ENCODE results near the gene CSF2RB. TPM values are rescaled to one million over a fixed set of nuclear protein-coding genes. Genes with fewer than 3 reads are reported as not detected.

The CSF2RB gene
- total RNA-seq, 6 experiments from 2014 or later, result 0.88 to 4.7 (median 2.4) TPM

DNA sequence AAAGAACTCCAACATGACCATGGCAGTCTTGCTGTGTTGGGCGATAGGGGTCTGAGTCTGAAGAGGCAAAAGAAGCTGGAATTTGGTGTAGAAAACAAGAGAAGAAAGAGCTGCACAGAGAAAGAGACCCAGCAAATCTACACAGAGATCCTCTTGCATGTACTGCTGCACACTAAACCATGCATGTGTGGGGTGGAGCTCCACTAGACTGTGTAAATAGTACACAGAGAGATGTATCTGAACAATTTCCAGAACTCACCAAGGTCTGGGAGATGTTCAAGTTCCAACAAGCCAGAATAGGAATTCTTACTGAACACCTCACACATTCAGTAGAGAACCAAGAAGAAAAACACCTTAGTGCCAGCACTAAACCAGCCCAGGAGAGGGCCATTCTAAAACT is 42.3 kb downstream of the CSF2RB start:
- no peaks in the 10 kb centered on the region for H3K9me3 ChIP-seq
- H3K27ac ChIP-seq, result no peak overlapping the region
- ATAC-seq (no peak), DNase-seq (no peak)
- intact Hi-C loops (cut with DNase I), result no loop called here
- no peak overlapping the region for H3K4me3 ChIP-seq
- TF ChIP-seq, protein P1, sequence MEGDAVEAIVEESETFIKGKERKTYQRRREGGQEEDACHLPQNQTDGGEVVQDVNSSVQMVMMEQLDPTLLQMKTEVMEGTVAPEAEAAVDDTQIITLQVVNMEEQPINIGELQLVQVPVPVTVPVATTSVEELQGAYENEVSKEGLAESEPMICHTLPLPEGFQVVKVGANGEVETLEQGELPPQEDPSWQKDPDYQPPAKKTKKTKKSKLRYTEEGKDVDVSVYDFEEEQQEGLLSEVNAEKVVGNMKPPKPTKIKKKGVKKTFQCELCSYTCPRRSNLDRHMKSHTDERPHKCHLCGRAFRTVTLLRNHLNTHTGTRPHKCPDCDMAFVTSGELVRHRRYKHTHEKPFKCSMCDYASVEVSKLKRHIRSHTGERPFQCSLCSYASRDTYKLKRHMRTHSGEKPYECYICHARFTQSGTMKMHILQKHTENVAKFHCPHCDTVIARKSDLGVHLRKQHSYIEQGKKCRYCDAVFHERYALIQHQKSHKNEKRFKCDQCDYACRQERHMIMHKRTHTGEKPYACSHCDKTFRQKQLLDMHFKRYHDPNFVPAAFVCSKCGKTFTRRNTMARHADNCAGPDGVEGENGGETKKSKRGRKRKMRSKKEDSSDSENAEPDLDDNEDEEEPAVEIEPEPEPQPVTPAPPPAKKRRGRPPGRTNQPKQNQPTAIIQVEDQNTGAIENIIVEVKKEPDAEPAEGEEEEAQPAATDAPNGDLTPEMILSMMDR (IDR thresholded peaks at IDR 0.05), result no peak
- no peak for TF ChIP-seq POLR2A (IDR thresholded peaks at IDR 0.05)
- no peaks in the 10 kb centered on the region for H3K27me3 ChIP-seq
- WGBS (ENCODE audit: insufficient coverage, low coverage, low lambda C conversion rate, missing lambda C conversion rate), result 86% methylated on average over 1 of the region's 1 CpG
- no peaks in the 10 kb centered on the region for H3K4me1 ChIP-seq
- no peaks in the 10 kb centered on the region for H3K36me3 ChIP-seq

DNA sequence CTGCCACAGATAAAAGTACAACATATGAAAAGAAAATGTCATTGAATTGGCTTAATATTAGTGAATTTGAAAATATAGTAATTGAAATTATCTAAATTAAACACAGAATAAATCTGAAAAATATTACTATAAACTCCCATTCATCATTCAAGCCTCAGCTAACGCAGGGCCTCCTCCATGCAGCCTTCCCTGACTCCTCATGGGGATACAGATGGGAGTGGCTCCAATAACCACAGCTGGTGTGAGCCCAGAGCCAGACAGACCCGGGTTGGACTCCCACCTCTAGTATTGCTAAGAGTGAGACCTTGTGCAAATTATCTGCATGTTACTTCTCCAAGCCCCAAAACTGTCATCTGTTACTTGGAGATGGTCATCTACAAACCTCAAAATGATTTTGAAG is 44.9 kb downstream of the CSF2RB start:
- H3K4me3 ChIP-seq, result no peak overlapping the region
- H3K36me3 ChIP-seq, result no peaks in the 10 kb centered on the region
- H3K9me3 ChIP-seq, result no peaks in the 10 kb centered on the region
- ATAC-seq (no peak), DNase-seq (peak in 1 of 3 donors; percentile 32)
- H3K27me3 ChIP-seq, result no peaks in the 10 kb centered on the region
- H3K27ac ChIP-seq, result no peak overlapping the region
- intact Hi-C loops (cut with DNase I), result no loop called here
- TF ChIP-seq, protein P1 (IDR thresholded peaks at IDR 0.05), result no peak
- no peak for TF ChIP-seq POLR2A (IDR thresholded peaks at IDR 0.05)
- WGBS (ENCODE audit: insufficient coverage, low coverage, low lambda C conversion rate, missing lambda C conversion rate), result 23% methylated on average over 1 of the region's 2 CpGs
- no peaks in the 10 kb centered on the region for H3K4me1 ChIP-seq

DNA sequence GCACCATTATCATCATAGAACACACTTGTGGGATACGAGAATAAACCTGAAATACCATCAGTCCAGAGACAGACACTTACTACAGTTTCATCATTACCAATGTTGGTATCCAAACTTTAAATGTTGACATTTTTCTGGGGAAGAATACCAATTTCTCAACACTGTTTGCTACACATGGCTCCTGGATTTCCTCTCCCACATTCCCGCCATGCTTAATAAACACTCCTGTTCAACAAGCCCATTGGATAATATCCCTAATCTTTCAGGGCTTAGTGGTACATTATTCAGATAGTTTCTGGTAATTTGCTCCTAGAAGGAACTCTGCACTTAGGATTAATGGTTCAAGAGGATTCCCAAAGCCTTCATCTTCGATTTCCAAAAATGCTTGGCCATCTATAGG is 48.2 kb downstream of the CSF2RB start:
- Histone ChIP-seq H3K4me1 (no peaks in the 10 kb centered on the region), H3K36me3 (no peaks in the 10 kb centered on the region), H3K27me3 (no peaks in the 10 kb centered on the region), H3K4me3 (no peak overlapping the region), H3K9me3 (no peaks in the 10 kb centered on the region), H3K27ac (no peak overlapping the region)
- TF ChIP-seq, protein P1 (IDR thresholded peaks at IDR 0.05), result no peak
- TF ChIP-seq POLR2A (IDR thresholded peaks at IDR 0.05), result no peak
- DNase-seq (no peak), ATAC-seq (no peak)
- intact Hi-C loops (cut with DNase I), result loop anchor here in 1 of 2 donors (10.0 kb wide), 1 partner anchor 87 kb away; no protein-coding TSS in a partner anchor
- 34% methylated on average over 3 of the region's 3 CpGs for WGBS (ENCODE audit: insufficient coverage, low coverage, low lambda C conversion rate, missing lambda C conversion rate)

DNA sequence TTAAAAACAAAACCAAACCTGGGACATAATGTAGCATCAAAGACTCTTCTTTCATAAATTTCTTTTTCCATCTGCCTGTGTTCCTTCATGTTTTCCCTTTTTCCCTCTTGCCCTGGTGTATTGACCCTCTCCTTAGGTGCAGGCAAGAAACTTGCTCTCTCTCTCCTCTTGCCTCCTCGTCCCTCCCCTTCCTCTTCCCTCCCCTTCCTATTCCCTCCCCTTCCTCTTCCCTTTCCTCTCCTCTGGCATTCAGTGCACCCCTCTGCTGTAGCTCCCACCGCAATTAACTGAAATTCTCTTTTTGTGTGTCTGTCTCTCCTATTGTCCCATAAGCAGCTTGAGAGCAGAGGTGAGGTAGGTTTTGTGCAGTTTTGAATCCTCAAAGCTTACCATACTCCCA is 49.9 kb downstream of the CSF2RB start:
- no peaks in the 10 kb centered on the region for H3K9me3 ChIP-seq
- no peaks in the 10 kb centered on the region for H3K36me3 ChIP-seq
- no peak overlapping the region for H3K27ac ChIP-seq
- TF ChIP-seq POLR2A (IDR thresholded peaks at IDR 0.05), result no peak
- TF ChIP-seq, protein P1 (IDR thresholded peaks at IDR 0.05), result no peak
- intact Hi-C loops (cut with DNase I), result loop anchor here in 1 of 2 donors (10.0 kb wide), 1 partner anchor 89 kb away; no protein-coding TSS in a partner anchor
- H3K27me3 ChIP-seq, result no peaks in the 10 kb centered on the region
- DNase-seq, result no peak
- no peak overlapping the region for H3K4me3 ChIP-seq
- no peak for ATAC-seq
- H3K4me1 ChIP-seq, result no peaks in the 10 kb centered on the region
- 50% methylated on average over 2 of the region's 2 CpGs for WGBS (ENCODE audit: insufficient coverage, low coverage, low lambda C conversion rate, missing lambda C conversion rate)

DNA sequence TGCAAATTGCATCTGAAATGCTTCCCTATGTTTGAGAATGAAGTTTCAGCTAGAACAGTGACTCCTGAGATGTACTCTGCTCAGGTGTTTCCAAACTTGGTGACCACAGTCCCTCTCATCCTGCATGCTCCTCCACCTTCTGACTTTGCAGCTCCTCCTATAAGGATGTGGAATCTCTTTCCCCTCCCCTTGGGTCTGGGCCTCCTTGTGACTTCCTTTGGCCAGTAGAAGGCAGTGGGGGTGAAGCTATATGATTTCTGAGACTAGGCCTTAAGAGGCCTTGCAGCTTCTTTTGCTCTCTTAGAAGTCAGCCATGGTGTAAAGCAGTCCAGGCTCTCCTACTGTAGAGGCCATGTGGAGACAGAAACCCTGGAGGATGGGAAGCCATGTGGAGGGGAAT is 50.7 kb downstream of the CSF2RB start:
- no peak for ATAC-seq
- TF ChIP-seq, protein P1 (IDR thresholded peaks at IDR 0.05), result no peak
- no peak for TF ChIP-seq POLR2A (IDR thresholded peaks at IDR 0.05)
- DNase-seq, result no peak
- Histone ChIP-seq H3K4me1 (no peaks in the 10 kb centered on the region), H3K27ac (no peak overlapping the region), H3K9me3 (no peaks in the 10 kb centered on the region), H3K27me3 (no peaks in the 10 kb centered on the region), H3K36me3 (no peaks in the 10 kb centered on the region), H3K4me3 (no peak overlapping the region)
- intact Hi-C loops (cut with DNase I), result loop anchor here in 1 of 2 donors (10.0 kb wide), 1 partner anchor 89 kb away; no protein-coding TSS in a partner anchor

Measured in right lobe of liver (tissue), 6 donors.